ENCODE results near the gene CCNT2.

CCNT2 gene

GRCh38 chr2:134979221-134979620, 60.6 kb downstream of the CCNT2 start:
- no peak for TF ChIP-seq TAF1 (IDR thresholded peaks at IDR 0.05; ENCODE audit: borderline replicate concordance, insufficient read depth, low read length)
- TF ChIP-seq, protein P1, sequence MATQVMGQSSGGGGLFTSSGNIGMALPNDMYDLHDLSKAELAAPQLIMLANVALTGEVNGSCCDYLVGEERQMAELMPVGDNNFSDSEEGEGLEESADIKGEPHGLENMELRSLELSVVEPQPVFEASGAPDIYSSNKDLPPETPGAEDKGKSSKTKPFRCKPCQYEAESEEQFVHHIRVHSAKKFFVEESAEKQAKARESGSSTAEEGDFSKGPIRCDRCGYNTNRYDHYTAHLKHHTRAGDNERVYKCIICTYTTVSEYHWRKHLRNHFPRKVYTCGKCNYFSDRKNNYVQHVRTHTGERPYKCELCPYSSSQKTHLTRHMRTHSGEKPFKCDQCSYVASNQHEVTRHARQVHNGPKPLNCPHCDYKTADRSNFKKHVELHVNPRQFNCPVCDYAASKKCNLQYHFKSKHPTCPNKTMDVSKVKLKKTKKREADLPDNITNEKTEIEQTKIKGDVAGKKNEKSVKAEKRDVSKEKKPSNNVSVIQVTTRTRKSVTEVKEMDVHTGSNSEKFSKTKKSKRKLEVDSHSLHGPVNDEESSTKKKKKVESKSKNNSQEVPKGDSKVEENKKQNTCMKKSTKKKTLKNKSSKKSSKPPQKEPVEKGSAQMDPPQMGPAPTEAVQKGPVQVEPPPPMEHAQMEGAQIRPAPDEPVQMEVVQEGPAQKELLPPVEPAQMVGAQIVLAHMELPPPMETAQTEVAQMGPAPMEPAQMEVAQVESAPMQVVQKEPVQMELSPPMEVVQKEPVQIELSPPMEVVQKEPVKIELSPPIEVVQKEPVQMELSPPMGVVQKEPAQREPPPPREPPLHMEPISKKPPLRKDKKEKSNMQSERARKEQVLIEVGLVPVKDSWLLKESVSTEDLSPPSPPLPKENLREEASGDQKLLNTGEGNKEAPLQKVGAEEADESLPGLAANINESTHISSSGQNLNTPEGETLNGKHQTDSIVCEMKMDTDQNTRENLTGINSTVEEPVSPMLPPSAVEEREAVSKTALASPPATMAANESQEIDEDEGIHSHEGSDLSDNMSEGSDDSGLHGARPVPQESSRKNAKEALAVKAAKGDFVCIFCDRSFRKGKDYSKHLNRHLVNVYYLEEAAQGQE (IDR thresholded peaks at IDR 0.05; ENCODE audit: insufficient read depth in 1 of 2, low read depth in 2 of 2, low read length in 2 of 2), result no peak
- no peak for TF ChIP-seq SIN3A (IDR thresholded peaks at IDR 0.05; ENCODE audit: borderline replicate concordance, insufficient read depth, low read length)
- TF ChIP-seq FOXP2 (optimal IDR thresholded peaks at IDR 0.05; ENCODE audit: borderline replicate concordance, extremely low read depth, extremely low read length, insufficient read depth), result no peak
- no peak for TF ChIP-seq POLR2AphosphoS5 (IDR thresholded peaks at IDR 0.05; ENCODE audit: low read depth, low read length)

DNA sequence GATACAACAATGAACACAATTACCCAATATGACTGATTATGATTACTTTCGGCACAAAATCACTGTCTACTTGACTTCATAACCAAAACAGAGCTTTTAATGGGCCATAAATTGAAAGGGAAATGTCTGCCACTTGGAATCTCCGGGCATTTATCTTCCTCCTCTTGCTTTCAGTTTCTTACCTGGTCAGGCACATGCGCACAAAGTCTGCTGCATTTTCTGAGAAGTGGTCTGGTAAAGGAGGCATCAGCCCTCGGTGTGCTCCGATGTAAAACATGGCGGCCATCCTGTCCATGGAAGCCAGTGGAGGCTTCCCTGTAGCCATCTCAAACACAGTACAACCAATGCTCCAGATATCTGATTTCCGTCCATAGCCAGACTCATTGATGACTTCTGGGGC, 62.0 kb downstream of the CCNT2 start:
- no peak for TF ChIP-seq POLR2AphosphoS5 (IDR thresholded peaks at IDR 0.05; ENCODE audit: low read depth, low read length)
- TF ChIP-seq, protein P1 (IDR thresholded peaks at IDR 0.05; ENCODE audit: insufficient read depth in 1 of 2, low read depth in 2 of 2, low read length in 2 of 2), result no peak

DNA sequence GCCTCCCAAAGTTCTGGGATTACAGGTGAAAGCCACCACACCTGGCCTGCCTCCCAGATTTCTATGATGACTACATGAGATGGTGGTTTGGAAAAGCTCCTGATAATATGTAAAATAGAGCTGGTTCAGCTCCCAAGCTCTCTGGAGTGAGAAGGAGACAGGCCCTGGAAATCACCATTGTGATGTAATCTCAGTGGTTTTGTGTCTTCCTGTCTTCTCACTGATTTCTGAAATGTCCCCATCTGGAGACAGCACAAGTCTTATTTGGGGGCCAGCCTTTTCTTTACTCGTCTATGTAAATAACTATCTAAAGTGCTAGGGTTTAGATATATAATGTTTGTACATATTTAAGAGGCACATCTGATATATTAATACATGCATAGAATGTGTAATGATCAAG, 64.0 kb downstream of the CCNT2 start:
- no peak for TF ChIP-seq POLR2AphosphoS5 (IDR thresholded peaks at IDR 0.05; ENCODE audit: low read depth, low read length)
- TF ChIP-seq, protein P1 (IDR thresholded peaks at IDR 0.05; ENCODE audit: insufficient read depth in 1 of 2, low read depth in 2 of 2, low read length in 2 of 2), result no peak
- no peak for TF ChIP-seq FOXP2 (optimal IDR thresholded peaks at IDR 0.05; ENCODE audit: borderline replicate concordance, extremely low read depth, extremely low read length, insufficient read depth)
- no peak for TF ChIP-seq TAF1 (IDR thresholded peaks at IDR 0.05; ENCODE audit: borderline replicate concordance, insufficient read depth, low read length)
- TF ChIP-seq SIN3A (IDR thresholded peaks at IDR 0.05; ENCODE audit: borderline replicate concordance, insufficient read depth, low read length), result no peak

DNA sequence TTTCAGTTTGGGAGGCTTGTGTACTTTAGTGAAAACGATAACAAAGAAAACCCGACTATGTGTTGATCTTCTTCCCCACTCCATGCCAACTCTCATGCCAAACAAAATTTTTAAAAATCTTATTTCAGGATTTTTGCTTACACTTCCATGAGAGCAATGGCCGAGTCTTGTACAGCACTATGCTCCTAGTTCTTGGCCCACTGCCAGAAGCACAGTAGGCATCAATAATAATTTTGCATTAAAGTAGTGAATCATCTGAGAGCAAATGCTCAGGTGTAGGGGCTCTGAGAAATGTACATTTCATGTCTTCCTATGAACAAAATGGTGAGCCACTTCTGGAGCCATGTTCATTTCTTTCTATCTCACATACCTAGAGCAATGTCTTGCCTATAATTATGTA, 66.4 kb downstream of the CCNT2 start:
- TF ChIP-seq SIN3A (IDR thresholded peaks at IDR 0.05; ENCODE audit: borderline replicate concordance, insufficient read depth, low read length) (no peak), POLR2AphosphoS5 (IDR thresholded peaks at IDR 0.05; ENCODE audit: low read depth, low read length) (no peak), FOXP2 (optimal IDR thresholded peaks at IDR 0.05; ENCODE audit: borderline replicate concordance, extremely low read depth, extremely low read length, insufficient read depth) (no peak), TAF1 (IDR thresholded peaks at IDR 0.05; ENCODE audit: borderline replicate concordance, insufficient read depth, low read length) (no peak)
- TF ChIP-seq, protein P1 (IDR thresholded peaks at IDR 0.05; ENCODE audit: insufficient read depth in 1 of 2, low read depth in 2 of 2, low read length in 2 of 2), result no peak

DNA sequence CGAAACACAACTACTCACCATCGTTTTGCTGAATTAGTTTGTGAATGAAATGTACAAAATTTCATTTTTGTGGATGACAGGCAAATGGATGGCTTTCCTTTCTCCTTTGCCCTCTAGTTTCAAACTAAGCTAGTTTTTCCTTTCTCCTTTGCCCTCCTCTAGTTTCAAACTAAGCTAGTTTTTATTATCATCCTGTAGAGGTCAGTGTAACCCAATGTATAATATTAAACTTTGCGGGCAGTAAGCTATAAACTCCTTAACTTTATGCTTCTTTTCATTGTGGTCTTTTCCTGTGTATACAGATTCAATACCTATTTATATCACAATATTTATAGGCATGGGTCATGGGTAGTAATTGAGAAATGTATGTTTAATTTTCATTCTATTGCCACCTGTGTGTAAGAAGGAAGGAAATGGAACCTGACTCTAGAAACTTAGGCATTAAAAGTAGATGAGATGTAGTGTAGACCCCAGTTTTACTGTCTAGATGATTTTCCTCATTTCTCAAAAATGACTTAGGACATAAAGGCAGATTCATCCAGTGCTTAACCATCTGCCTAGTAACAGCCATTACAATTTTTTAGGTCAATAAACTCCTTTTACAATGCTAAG, 70.5 kb downstream of the CCNT2 start:
- no peak for TF ChIP-seq POLR2AphosphoS5 (IDR thresholded peaks at IDR 0.05; ENCODE audit: low read depth, low read length)
- TF ChIP-seq, protein P1 (IDR thresholded peaks at IDR 0.05; ENCODE audit: insufficient read depth in 1 of 2, low read depth in 2 of 2, low read length in 2 of 2), result no peak
- TF ChIP-seq SIN3A (IDR thresholded peaks at IDR 0.05; ENCODE audit: borderline replicate concordance, insufficient read depth, low read length), result no peak
- no peak for TF ChIP-seq TAF1 (IDR thresholded peaks at IDR 0.05; ENCODE audit: borderline replicate concordance, insufficient read depth, low read length)
- no peak for TF ChIP-seq FOXP2 (optimal IDR thresholded peaks at IDR 0.05; ENCODE audit: borderline replicate concordance, extremely low read depth, extremely low read length, insufficient read depth)

All from PFSK-1 (cell line).